CD4-positive, alpha-beta T cell treated with Interleukin-4 for 1 hour (primary cell): Measurements from ENCODE around the gene CSNK2B.
A peak's percentile ranks its signal among the peaks of the same experiment; 100 is the strongest.

Experiments
- DNase-seq, 2 donors: peaks; one replicate each; pipeline ENCODE4 v3.0.0-alpha.2; 2020 to 2022

The CSNK2B gene

DNA sequence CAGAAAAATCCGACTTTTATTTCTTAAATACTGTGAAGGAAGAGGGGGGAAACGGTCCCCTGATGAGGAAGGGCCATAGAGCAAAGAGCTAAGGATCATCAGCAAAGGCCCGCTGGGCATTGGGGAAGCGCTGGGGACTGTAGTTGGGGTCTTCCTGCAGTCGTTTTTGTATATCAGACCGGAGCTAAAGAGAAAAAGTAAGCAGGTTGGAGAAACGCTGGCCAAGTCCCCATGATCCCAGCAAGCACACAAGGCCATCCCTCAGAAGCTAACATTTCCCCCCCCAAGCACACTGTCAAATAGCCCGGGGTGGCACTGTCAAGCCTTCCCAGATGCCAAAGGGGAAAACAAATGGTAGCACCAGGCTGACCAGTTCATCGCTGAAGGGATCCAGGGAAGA lies 26.8 kb upstream of the CSNK2B start:
- DNase-seq: no peak

GRCh38 chr6:31639449-31639861 lies 26.4 kb upstream of the CSNK2B start:
- no peak for DNase-seq

GRCh38 chr6:31640612-31641011 lies 25.3 kb upstream of the CSNK2B start:
- no peak for DNase-seq

GRCh38 chr6:31641370-31641769 lies 24.5 kb upstream of the CSNK2B start:
- DNase-seq: no peak

GRCh38 chr6:31642798-31643570 lies 22.9 kb upstream of the CSNK2B start:
- no peak for DNase-seq

DNA sequence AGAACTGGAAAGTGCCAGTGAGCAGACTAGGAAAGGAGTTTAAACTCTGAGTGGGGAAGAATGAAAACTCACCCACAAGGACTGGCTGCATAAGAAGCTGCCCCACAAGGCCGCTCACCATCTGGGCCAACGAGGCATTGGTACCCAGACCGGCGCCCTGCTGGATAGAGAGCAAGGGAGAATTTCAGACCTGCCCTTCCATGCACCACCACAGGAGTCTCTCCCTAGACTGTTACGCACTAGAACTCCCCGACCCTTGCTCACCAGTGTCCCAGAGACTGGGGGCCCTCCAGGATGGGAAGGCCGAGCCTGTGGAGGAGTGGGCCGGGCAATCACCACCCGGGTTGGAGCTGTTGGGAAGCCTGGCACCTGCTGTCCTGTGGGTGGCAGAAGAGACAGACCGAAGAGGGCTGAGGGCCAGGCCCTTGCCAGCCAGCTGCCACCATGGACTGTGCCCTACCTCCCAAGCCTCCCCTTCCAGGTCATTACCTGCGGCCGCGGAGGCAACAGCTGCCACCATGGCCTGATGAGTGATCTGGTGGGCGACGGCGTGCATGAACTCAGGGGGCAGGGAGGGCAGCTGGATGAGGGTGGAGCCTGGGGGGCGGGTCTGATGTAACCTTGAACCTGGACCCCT lies 21.9 kb upstream of the CSNK2B start:
- DNase-seq: no peak

DNA sequence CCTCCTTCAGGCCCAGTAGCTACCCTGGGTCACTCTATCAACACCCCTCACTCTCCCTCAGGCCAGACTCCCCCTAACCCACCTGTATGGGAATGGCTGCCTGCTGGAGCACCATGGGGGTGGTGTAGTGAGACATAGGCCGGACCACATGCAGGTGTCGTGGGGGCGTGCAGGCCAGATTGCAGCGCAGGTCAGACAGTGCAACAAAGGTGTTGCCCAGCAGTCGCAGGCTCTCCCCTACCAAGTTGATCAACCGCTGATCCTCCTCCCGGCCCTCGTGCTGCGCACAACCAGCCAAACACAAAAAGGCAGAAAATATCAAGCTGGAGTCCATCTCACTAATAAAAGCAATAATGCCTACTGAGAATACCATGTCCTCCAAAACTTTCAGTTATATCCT lies 20.6 kb upstream of the CSNK2B start:
- DNase-seq: no peak

GRCh38 chr6:31651602-31652191 lies 14.2 kb upstream of the CSNK2B start:
- no peak for DNase-seq

DNA sequence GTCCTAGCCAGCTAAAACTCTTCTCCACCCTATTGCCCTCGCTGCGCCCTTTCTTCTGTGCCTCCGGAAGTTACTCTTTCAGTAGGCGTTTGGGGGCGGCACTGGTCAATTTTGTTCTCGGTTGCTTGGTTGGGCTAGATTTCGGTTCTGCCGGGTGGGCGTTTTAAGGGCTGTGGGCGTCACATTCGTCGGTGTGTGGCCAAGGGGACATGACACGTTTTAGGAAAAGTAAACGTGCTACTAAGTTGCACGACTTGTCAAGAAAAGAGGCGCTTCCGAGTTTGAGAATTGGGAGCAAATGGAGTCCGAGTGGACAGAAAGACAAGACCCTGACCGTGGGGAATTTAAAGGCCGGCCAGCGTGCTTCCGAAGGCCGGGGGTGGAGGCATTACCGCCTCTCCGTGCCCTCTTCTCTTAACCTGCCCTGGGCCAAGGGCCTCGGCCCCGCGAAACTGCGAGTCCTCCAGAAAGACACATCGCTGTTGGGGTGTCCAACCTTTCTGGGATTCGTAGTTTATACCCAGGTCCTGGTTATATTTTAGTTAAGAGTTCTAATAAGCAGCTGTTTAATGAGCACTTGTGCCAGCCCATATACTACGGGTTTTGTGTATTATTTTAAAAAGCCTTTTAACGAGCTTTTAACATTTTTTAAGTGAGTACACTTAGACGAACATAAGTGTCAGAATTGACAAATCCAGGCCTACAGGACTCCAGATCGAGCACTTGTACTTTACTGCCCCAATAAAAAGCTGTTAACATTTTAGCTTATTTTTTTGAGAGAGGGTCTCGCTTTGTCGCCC lies 12.8 kb upstream of the CSNK2B start:
- DNase-seq: peak in 1 of 2 donors; percentile 92

- DNase-seq: no peak
Observed at GRCh38 chr6:31654574-31655348, 11.1 kb upstream of the CSNK2B start.

DNA sequence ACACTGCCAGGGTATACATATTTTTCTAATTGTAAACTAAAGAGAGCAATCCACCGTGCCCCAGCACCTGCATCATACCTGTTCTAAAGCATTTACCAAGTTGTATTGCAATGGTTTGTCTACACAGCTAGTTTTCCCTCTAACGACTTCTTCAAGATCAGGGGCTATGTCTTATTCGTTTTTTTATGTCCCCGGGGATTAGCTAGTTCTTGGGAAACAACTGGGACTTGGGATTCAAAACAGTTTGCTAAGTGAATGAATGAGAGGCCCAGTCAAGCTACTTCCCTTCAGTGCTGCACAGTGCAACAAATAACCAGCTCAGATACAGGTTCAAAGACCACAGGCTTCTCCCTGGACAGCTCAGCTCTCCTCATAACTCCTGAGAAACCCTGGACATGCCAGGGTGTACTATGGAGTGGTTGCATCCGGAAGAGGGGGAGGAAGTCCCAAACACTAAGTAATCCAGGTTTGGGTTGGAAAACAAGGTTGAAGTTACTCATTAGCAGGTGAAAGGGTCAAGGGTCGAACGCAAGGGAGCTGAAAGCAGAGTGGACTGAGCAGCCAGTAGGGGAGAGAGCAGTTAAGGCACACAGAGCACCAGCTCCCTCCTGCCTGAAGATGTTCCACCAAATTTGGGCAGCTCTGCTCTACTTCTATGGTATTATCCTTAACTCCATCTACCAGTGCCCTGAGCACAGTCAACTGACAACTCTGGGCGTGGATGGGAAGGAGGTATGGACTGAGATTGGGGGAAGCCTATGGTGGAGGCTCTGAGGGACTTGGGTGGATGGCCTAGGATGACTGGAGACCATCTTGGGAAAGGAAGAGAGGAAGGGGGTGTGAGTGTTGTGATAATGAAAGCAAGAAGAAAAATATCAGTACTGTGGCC lies 10.3 kb upstream of the CSNK2B start, which contains the start of gene APOM:
TSS of gene APOM (plus strand) at position 546 of the 889 bp plus-strand sequence. CDS start at position 619, 73 bp downstream.
- DNase-seq: no peak

DNA sequence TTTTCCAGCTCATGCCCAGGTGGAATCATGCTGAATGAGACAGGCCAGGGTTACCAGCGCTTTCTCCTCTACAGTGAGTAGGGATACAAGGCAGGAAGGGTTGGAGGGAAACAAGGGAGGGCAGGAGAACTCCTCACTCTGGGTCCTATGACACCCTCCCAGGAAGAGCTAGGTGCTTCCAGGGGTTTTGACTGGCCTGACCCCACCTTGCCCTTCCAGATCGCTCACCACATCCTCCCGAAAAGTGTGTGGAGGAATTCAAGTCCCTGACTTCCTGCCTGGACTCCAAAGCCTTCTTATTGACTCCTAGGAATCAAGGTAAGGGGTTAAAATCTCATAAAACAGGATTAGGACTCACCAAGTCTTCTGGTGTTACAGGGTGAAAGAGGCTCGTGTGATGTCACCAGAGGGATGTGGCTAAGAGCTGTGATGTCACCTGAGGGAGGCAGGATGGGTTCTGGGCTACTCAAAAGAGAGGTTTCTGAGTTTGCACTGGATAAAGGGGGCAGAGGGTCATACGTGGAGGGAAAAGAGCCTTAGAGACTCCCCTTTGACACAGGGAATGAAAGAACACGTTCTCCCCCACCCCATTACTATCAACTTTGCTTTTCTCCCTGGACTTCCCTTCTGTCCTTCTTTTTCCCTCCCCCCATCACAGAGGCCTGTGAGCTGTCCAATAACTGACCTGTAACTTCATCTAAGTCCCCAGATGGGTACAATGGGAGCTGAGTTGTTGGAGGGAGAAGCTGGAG lies 8.3 kb upstream of the CSNK2B start:
- peak; percentile 26 to 43 for DNase-seq

- DNase-seq: no peak
Observed at GRCh38 chr6:31658158-31658688, 7.7 kb upstream of the CSNK2B start.

- DNase-seq: no peak
Observed at GRCh38 chr6:31658983-31659648, 6.8 kb upstream of the CSNK2B start.

DNA sequence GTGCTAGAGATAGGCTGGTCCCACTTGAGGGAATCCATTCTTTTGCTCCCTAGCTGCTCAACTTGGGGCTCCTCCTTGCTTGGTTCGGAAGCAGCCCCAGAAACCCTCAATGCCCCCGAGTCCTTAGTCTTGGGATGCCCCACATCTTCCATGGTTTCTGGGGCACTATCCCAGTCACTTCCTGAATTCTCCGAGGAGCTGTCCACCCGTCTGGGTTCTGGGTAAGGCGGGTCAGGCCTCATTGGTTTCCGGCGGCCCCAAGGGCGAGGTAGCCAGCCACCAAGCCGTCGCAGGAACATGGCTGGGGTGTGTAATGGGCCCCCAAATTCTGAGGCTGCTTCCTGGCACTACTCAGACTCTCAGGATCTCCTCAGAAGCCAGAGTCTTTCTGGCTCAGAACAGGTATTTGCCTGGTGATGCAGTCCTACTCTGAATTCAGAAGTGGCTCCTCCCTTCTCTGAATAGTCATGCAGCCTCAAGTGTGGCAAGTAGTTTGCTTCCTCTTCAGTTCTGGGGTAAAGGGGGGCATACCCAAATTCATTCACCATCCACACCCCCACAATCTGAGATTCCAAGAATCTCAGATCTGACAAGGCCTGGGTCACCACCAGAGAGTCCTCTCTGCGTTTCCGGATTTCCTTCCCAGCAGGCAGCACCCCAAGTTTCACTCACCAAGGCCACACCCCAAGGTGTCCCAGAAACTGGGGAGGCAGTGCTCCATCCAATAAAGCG lies 6.1 kb upstream of the CSNK2B start:
- DNase-seq: peak; percentile 43 to 70

- DNase-seq: peak; percentile 76
Observed at GRCh38 chr6:31660381-31661261, 5.3 kb upstream of the CSNK2B start, which contains the start of gene C6orf47. TSS of gene C6orf47 (minus strand) at chr6:31660778. CDS start at chr6:31659947, 831 bp downstream.

DNA sequence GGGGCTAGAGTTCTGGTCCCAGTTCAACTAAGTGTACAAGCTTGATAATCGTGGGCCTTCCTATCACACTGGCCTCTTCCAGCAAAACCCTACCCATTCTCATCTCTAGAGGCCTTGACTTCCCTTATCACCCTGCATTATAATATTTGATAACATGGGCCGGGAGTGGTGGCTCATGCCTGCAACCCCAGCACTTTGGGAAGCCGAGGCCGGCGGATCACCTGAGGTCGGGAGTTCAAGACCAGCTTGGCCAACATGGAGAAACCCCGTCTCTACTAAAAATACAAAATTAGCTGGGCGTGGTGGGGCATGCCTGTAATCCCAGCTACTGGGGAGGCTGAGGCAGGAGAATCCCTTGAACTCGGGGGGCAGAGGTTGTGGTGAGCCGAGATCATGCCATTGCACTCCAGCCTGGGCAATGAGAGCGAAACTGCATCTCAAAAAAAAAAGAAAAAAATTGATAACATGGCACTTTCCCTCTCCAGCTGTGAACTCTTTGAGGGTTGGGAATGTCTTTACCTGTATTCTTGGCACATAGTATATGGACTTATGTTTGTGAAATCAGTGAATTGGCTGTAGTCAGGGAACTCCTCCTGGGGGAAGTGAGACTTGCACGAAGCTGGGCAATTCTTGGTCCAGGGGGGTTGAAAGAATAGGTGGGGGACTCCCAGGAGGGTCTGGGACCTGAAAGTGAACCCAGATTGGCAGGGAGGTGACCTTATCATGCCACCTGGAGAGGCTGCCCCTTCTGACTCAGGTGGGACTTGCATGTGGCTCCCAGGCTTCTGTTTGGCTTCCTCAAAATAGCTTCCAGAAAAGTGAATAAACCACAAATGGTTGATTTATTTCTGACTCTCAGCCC lies 4.4 kb upstream of the CSNK2B start:
- DNase-seq: no peak
